Tibial nerve (tissue), 4 donors: ENCODE data around the gene RIN1. TPM values are rescaled to one million over a fixed set of nuclear protein-coding genes. Genes with fewer than 3 reads are reported as not detected.

Experiments used
- DNase-seq, 2 donors: peaks; one replicate each; pipeline ENCODE4 v3.0.0-alpha.2; 2019; ENCODE audit warnings: low spot score in 2 of 2
- H3K27ac ChIP-seq, 4 donors: fragments of 200-600 bp; sonication (generic) in 3 of 4; one replicate each; pipeline ENCODE4 v1.5.1; 2017 to 2019; ENCODE audit warnings: mild to moderate bottlenecking in 1 of 4
- H3K27me3 ChIP-seq, 2 donors: fragments of 200-600 bp; sonication (generic) in 1 of 2; one replicate each; pipeline versions ENCODE4 v1.5.1 to v1.6.0; 2017 to 2019
- H3K36me3 ChIP-seq, 3 donors: fragments of 200-600 bp; sonication (generic); one replicate each; pipeline ENCODE4 v1.5.1; 2018 to 2019
- H3K4me1 ChIP-seq, 4 donors: fragments of 200-600 bp; sonication (generic) in 3 of 4; one replicate each; pipeline ENCODE4 v1.5.1; 2017 to 2019
- H3K4me3 ChIP-seq, 4 donors: fragments of 200-600 bp; sonication (generic) in 3 of 4; one replicate each; pipeline ENCODE4 v1.5.1; 2017 to 2019; ENCODE audit warnings: mild to moderate bottlenecking in 1 of 4, moderate library complexity in 1 of 4
- H3K9me3 ChIP-seq, 4 donors: fragments of 200-600 bp; sonication (generic) in 3 of 4; one replicate each; pipeline ENCODE4 v1.5.1; 2017 to 2019
- EP300 ChIP-seq, 2 donors: sonication (generic); formaldehyde crosslinking; IDR thresholded peaks; one replicate each; pipeline ENCODE4 v1.6.1; 2017; ENCODE audit warnings: antibody characterized with exemption in 2 of 2, mild to moderate bottlenecking in 1 of 2
- POLR2A ChIP-seq, 2 donors: fragments of 450-650 bp; IDR thresholded peaks; one replicate each; pipeline ENCODE4 v1.6.1; 2017; ENCODE audit warnings: antibody characterized with exemption in 2 of 2, mild to moderate bottlenecking in 2 of 2, moderate library complexity in 2 of 2
- WGBS, 2 donors: methylation state at CpG; one replicate each; pipeline ENCODE4 v1.1.5; 2018; 5-methylcytosine and 5-hydroxymethylcytosine counted together
- total RNA-seq, 4 donors: library from RNA; depleted of rRNA; stranded (reverse); fragments of >200 nt; gene quantifications; one replicate each; pipeline ENCODE4 v1.1.0, GENCODE V29; 2016
- TF ChIP-seq, protein P1 (sequence below), 5 experiments: fragments of 200-600 bp in 3 of 5; fragments of 450-650 bp in 2 of 5; sonication (generic) in 3 of 5; IDR thresholded peaks; one replicate each; pipeline ENCODE4 v1.5.1; 2016 to 2019; ENCODE audit warnings: antibody characterized with exemption in 5 of 5, mild to moderate bottlenecking in 3 of 5, moderate library complexity in 2 of 5

The RIN1 gene
- total RNA-seq, 4 donors from 2014 or later = 2.4 to 14.1 (median 4.1) TPM

DNA sequence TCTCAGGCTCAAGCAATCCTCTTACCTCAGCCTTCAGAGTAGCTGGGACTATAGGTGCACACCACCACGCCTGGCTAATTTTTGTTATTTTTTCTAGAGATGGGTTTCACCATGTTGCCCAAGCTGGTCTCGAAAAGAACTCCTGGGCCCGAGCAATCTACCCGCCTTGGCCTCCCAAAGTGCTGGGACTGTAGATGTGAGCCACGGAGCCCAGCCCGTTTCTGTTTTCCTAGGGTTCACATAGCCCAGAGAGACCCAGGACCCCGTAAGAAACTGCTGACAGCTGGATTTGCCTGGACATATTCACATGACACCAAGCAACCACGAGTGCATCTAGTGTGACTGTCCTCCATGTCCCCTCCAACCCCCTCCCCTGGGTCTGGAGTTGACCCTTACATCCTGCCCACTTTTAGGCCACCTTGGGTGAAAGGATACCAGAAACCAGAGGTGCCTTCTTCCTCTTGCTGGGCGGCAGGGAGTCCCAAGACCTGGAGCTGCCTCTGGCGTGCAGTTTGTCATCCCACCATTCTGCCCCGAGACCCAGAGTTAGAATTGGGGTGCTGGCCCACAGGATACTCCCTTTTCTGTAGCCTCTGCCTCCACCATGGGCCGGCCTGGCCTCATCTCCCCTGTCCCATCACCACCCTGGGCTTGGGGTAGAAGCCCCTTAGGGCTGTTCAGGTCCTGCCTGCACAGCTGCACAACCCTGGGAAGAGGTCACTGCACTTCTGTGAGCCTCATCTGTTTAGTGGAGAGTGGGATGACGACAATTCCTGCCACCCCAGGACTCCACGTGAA lies 3.7 kb upstream of the RIN1 start:
- Histone ChIP-seq H3K27ac (no peak overlapping the region), H3K27me3 (no peaks in the 10 kb centered on the region), H3K4me1 (peaks cover 0 to 43% (median 31%) of the 10 kb centered on the region in 4 donors), H3K9me3 (no peaks in the 10 kb centered on the region), H3K36me3 (peaks cover 0 to 63% (median 30%) of the 10 kb centered on the region in 3 donors), H3K4me3 (no peak overlapping the region)
- 76 to 79% methylated on average over 14 of the region's 14 CpGs for WGBS, 2 donors
- DNase-seq = no peak
- TF ChIP-seq POLR2A (IDR thresholded peaks at IDR 0.05) (no peak), EP300 (IDR thresholded peaks at IDR 0.05) (no peak)
- TF ChIP-seq, protein P1, sequence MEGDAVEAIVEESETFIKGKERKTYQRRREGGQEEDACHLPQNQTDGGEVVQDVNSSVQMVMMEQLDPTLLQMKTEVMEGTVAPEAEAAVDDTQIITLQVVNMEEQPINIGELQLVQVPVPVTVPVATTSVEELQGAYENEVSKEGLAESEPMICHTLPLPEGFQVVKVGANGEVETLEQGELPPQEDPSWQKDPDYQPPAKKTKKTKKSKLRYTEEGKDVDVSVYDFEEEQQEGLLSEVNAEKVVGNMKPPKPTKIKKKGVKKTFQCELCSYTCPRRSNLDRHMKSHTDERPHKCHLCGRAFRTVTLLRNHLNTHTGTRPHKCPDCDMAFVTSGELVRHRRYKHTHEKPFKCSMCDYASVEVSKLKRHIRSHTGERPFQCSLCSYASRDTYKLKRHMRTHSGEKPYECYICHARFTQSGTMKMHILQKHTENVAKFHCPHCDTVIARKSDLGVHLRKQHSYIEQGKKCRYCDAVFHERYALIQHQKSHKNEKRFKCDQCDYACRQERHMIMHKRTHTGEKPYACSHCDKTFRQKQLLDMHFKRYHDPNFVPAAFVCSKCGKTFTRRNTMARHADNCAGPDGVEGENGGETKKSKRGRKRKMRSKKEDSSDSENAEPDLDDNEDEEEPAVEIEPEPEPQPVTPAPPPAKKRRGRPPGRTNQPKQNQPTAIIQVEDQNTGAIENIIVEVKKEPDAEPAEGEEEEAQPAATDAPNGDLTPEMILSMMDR (IDR thresholded peaks at IDR 0.05) = no peak

DNA sequence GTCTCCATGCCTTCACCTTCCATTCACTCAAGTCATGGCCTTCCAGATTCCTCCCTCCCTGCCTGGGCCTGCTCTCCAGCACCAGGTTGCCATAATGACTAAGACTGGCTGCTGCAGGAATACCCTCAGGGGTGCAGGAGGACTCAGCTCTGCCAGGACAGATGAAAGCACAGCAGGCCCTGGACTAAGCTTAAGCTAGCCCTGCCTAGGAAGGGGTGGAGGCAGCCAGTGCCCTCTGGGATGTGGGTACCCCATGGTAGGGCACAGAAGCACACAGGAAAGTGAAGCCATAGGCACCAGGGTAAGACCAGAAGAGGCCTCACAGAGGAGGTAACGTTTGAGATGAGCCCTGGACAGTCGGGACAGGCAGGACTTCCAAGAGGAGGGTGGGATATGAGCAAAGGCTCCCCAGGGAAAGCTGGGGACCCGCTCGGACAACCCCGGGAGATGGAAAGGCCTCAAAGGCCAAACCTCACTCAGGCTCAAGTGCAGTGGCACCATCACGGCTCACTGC lies 3.0 kb upstream of the RIN1 start:
- Histone ChIP-seq H3K9me3 (no peaks in the 10 kb centered on the region), H3K27me3 (no peaks in the 10 kb centered on the region), H3K36me3 (peaks cover 0 to 69% (median 30%) of the 10 kb centered on the region in 3 donors), H3K4me3 (no peak overlapping the region), H3K27ac (no peak overlapping the region), H3K4me1 (peaks cover 0 to 45% (median 31%) of the 10 kb centered on the region in 4 donors)
- no peak for DNase-seq
- no peak for TF ChIP-seq POLR2A (IDR thresholded peaks at IDR 0.05)
- TF ChIP-seq, protein P1 (IDR thresholded peaks at IDR 0.05) = no peak
- TF ChIP-seq EP300 (IDR thresholded peaks at IDR 0.05) = no peak
- WGBS, 2 donors = 81 to 86% methylated on average over 6 of the region's 6 CpGs

DNA sequence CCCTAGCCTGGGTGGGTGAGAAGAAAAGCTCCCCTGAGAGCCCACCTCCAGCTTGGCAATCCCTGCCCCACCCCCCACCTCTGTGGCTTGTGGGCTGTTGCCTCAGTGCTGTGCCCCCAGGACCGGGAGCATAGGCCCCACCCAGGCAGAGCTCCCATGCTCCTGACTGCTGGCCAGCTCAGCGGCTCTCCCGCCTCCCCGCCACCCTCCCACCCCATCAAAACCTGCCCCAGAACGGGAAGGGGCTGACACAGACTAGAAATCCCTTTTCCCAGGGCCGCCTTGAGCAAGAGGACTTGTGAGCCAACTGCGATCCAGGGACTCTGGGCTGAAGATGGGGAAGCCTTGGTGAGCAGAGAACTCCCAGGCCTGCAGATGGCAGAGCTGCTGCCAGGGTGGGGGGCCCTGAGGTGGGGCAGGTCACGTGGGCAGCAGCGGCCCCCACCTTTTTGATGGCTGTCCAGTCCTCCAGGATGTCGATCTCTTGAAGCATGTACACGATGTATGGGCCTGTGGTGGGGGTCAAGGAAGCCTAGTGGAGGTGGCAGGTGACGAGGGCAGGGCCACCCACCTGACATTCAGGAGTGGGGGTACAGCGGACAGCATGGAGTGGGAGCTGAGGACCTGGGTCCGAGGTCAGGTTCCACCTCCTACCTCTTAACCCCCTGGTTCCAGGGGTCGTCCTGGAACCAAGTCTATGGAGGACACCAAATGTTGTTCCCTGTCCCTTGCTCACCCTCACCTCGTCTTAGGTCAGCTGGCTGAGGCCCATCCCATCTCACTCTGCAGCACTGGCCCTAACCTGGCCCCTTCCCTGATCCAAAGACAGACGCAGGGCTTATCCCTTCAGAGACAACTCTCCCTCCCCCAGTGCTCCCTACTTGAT lies 2.3 kb upstream of the RIN1 start:
- DNase-seq = no peak
- Histone ChIP-seq H3K36me3 (peaks cover 0 to 76% (median 30%) of the 10 kb centered on the region in 3 donors), H3K27me3 (no peaks in the 10 kb centered on the region), H3K4me3 (no peak overlapping the region), H3K4me1 (peaks cover 0 to 38% (median 25%) of the 10 kb centered on the region in 4 donors), H3K27ac (no peak overlapping the region), H3K9me3 (no peaks in the 10 kb centered on the region)
- WGBS, 2 donors = 70 to 85% methylated on average over 12 to 16 of the region's 17 CpGs
- TF ChIP-seq, protein P1 (IDR thresholded peaks at IDR 0.05) = no peak
- no peak for TF ChIP-seq POLR2A (IDR thresholded peaks at IDR 0.05)
- TF ChIP-seq EP300 (IDR thresholded peaks at IDR 0.05) = no peak

DNA sequence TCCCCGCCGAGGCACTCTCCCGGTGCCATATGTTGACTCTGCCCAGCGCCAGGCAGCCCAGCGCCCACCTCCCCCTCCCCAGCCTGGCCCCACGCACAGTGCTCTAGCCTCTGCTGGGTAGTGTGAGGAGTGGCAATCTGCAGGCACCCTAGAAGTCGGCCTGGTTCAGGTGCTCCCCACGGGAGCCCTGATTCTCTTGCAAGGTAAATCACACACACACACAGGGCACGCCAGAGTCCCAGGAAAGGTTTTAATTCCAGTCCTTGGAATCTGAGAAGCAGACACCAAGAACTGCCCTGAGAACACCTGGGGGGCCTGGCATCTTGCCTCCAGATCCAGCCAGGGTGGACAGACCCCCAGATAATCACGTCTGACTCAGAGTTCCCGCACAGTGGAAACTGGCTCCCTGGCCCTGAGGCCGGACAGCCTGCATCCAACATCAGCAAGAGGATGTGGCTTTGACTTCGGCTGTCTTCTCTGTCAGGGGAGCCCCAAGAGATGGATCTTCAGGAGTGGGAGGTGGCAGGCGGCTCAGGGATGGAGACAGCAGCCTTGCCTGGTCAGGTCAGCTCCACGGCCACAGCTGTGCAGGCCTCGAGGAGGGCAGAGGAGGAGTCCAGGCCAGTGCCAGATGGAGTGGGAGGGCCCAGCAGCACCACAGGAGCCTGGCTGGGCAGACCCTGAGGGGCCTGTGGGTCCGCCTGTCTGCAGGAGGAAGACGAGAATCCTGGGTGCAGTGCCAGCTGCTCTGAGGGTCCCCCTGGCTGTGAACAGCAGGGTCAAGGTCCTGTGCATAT lies 1.1 kb upstream of the RIN1 start:
- WGBS, 2 donors = 41 to 52% methylated on average over 11 to 17 of the region's 18 CpGs
- Histone ChIP-seq H3K4me3 (no peak overlapping the region), H3K36me3 (peaks cover 0 to 76% (median 29%) of the 10 kb centered on the region in 3 donors)

More for the DNA sequence above, 1.1 kb upstream of the RIN1 start:
- no peak for DNase-seq
- peaks cover 0 to 30% (median 24%) of the 10 kb centered on the region in 4 donors for H3K4me1 ChIP-seq
- H3K27me3 ChIP-seq = no peaks in the 10 kb centered on the region
- no peak for TF ChIP-seq EP300 (IDR thresholded peaks at IDR 0.05)
- TF ChIP-seq POLR2A (IDR thresholded peaks at IDR 0.05) = no peak
- TF ChIP-seq, protein P1 (IDR thresholded peaks at IDR 0.05) = no peak
- peak overlapping the region in 3 of 4 donors; percentile 14 to 78 (median 34) for H3K27ac ChIP-seq
- H3K9me3 ChIP-seq = no peaks in the 10 kb centered on the region
